Dendritic cell treated with granulocyte-macrophage colony-stimulating factor and Interleukin-4, amounts not matched to agents 40 ng/mL and 50 ng/mL, for 4 days (primary cell): ENCODE measurements around the gene ZEB2.

Experiments used
- H3K27ac Mint-ChIP-seq: one replicate; pipeline ENCODE4 v1.8.0; 2022; ENCODE audit warnings: mild to moderate bottlenecking, mixed read lengths
- H3K27me3 Mint-ChIP-seq: one replicate; pipeline ENCODE4 v1.8.0; 2022; ENCODE audit warnings: mild to moderate bottlenecking, mixed read lengths
- H3K36me3 Mint-ChIP-seq: one replicate; pipeline ENCODE4 v1.8.0; 2022; ENCODE audit warnings: low read depth, mixed read lengths
- H3K4me1 Mint-ChIP-seq: one replicate; pipeline ENCODE4 v1.8.0; 2022; ENCODE audit warnings: low read depth, mixed read lengths
- H3K4me3 Mint-ChIP-seq: one replicate; pipeline ENCODE4 v1.8.0; 2022; ENCODE audit warnings: mild to moderate bottlenecking, moderate library complexity, mixed read lengths
- H3K9me3 Mint-ChIP-seq: one replicate; pipeline ENCODE4 v1.8.0; 2022; ENCODE audit warnings: mixed read lengths
- intact Hi-C: fragments of 100-400 bp; cut with micrococcal nuclease; formaldehyde crosslinking; loops from one replicate; pipeline ENCODE4 v1.15.0; 2022

ZEB2 gene

GRCh38 chr2:144358979-144359541 is 160.9 kb downstream of the ZEB2 start:
- no peak overlapping the region for H3K27ac Mint-ChIP-seq
- intact Hi-C loops, result no loop called here
- peaks cover 35% of the 10 kb centered on the region for H3K4me1 Mint-ChIP-seq
- H3K4me3 Mint-ChIP-seq, result no peak overlapping the region
- H3K36me3 Mint-ChIP-seq, result no peaks in the 10 kb centered on the region
- H3K9me3 Mint-ChIP-seq, result peaks cover 7% of the 10 kb centered on the region
- no peaks in the 10 kb centered on the region for H3K27me3 Mint-ChIP-seq

GRCh38 chr2:144358374-144358964 is 161.4 kb downstream of the ZEB2 start:
- H3K27ac Mint-ChIP-seq, result no peak overlapping the region
- no peak overlapping the region for H3K4me3 Mint-ChIP-seq
- no peaks in the 10 kb centered on the region for H3K36me3 Mint-ChIP-seq

GRCh38 chr2:144357623-144358373 is 162.1 kb downstream of the ZEB2 start:
- Mint-ChIP-seq H3K27me3 (peaks cover 2% of the 10 kb centered on the region), H3K4me3 (no peak overlapping the region), H3K36me3 (no peaks in the 10 kb centered on the region), H3K27ac (no peak overlapping the region), H3K4me1 (peaks cover 35% of the 10 kb centered on the region), H3K9me3 (peaks cover 7% of the 10 kb centered on the region)
- intact Hi-C loops, result no loop called here

More at GRCh38 chr2:144358374-144358964, 161.4 kb downstream of the ZEB2 start:
- Mint-ChIP-seq H3K4me1 (peaks cover 35% of the 10 kb centered on the region), H3K27me3 (no peaks in the 10 kb centered on the region), H3K9me3 (peaks cover 7% of the 10 kb centered on the region)
- intact Hi-C loops, result no loop called here

GRCh38 chr2:144356402-144356801 is 163.5 kb downstream of the ZEB2 start:
- Mint-ChIP-seq H3K9me3 (no peaks in the 10 kb centered on the region), H3K27ac (no peak overlapping the region), H3K4me1 (peaks cover 36% of the 10 kb centered on the region), H3K27me3 (peaks cover 2% of the 10 kb centered on the region), H3K4me3 (no peak overlapping the region), H3K36me3 (no peaks in the 10 kb centered on the region)
- intact Hi-C loops, result no loop called here

GRCh38 chr2:144354953-144355352 is 165.0 kb downstream of the ZEB2 start:
- intact Hi-C loops, result no loop called here
- Mint-ChIP-seq H3K9me3 (no peaks in the 10 kb centered on the region), H3K4me3 (no peak overlapping the region), H3K4me1 (peaks cover 40% of the 10 kb centered on the region), H3K27me3 (peaks cover 2% of the 10 kb centered on the region), H3K36me3 (no peaks in the 10 kb centered on the region), H3K27ac (no peak overlapping the region)

- Mint-ChIP-seq H3K27me3 (peaks cover 4% of the 10 kb centered on the region), H3K9me3 (no peaks in the 10 kb centered on the region), H3K4me3 (no peak overlapping the region), H3K4me1 (peaks cover 24% of the 10 kb centered on the region), H3K36me3 (no peaks in the 10 kb centered on the region), H3K27ac (no peak overlapping the region)
- intact Hi-C loops, result no loop called here
Observed at GRCh38 chr2:144351687-144352086, 168.2 kb downstream of the ZEB2 start.

GRCh38 chr2:144350151-144350802 is 169.6 kb downstream of the ZEB2 start:
- Mint-ChIP-seq H3K27ac (no peak overlapping the region), H3K9me3 (no peaks in the 10 kb centered on the region), H3K4me1 (peaks cover 10% of the 10 kb centered on the region), H3K36me3 (no peaks in the 10 kb centered on the region), H3K27me3 (peaks cover 4% of the 10 kb centered on the region), H3K4me3 (no peak overlapping the region)
- intact Hi-C loops, result no loop called here

- no peaks in the 10 kb centered on the region for H3K9me3 Mint-ChIP-seq
- H3K4me1 Mint-ChIP-seq, result peaks cover 5% of the 10 kb centered on the region
- H3K4me3 Mint-ChIP-seq, result no peak overlapping the region
- H3K27me3 Mint-ChIP-seq, result peaks cover 4% of the 10 kb centered on the region
- H3K36me3 Mint-ChIP-seq, result no peaks in the 10 kb centered on the region
- intact Hi-C loops, result no loop called here
- no peak overlapping the region for H3K27ac Mint-ChIP-seq
Observed at GRCh38 chr2:144349674-144350073, 170.2 kb downstream of the ZEB2 start.

GRCh38 chr2:144348846-144349245 is 171.1 kb downstream of the ZEB2 start:
- Mint-ChIP-seq H3K4me1 (peaks cover 5% of the 10 kb centered on the region), H3K36me3 (no peaks in the 10 kb centered on the region), H3K4me3 (no peak overlapping the region), H3K27ac (no peak overlapping the region), H3K27me3 (peaks cover 4% of the 10 kb centered on the region), H3K9me3 (no peaks in the 10 kb centered on the region)
- intact Hi-C loops, result no loop called here

GRCh38 chr2:144346229-144346628 is 173.7 kb downstream of the ZEB2 start:
- no peaks in the 10 kb centered on the region for H3K9me3 Mint-ChIP-seq
- H3K27ac Mint-ChIP-seq, result no peak overlapping the region
- H3K36me3 Mint-ChIP-seq, result no peaks in the 10 kb centered on the region
- H3K4me1 Mint-ChIP-seq, result peaks cover 2% of the 10 kb centered on the region
- intact Hi-C loops, result no loop called here
- peaks cover 2% of the 10 kb centered on the region for H3K27me3 Mint-ChIP-seq
- H3K4me3 Mint-ChIP-seq, result no peak overlapping the region

GRCh38 chr2:144343145-144343544 is 176.8 kb downstream of the ZEB2 start:
- H3K27me3 Mint-ChIP-seq, result no peaks in the 10 kb centered on the region
- intact Hi-C loops, result no loop called here
- H3K9me3 Mint-ChIP-seq, result no peaks in the 10 kb centered on the region
- no peaks in the 10 kb centered on the region for H3K36me3 Mint-ChIP-seq
- no peak overlapping the region for H3K4me3 Mint-ChIP-seq
- no peak overlapping the region for H3K27ac Mint-ChIP-seq
- H3K4me1 Mint-ChIP-seq, result no peaks in the 10 kb centered on the region

GRCh38 chr2:144341538-144341937 is 178.4 kb downstream of the ZEB2 start:
- Mint-ChIP-seq H3K27me3 (no peaks in the 10 kb centered on the region), H3K9me3 (no peaks in the 10 kb centered on the region), H3K4me3 (no peak overlapping the region), H3K27ac (no peak overlapping the region), H3K36me3 (no peaks in the 10 kb centered on the region), H3K4me1 (no peaks in the 10 kb centered on the region)
- intact Hi-C loops, result no loop called here

GRCh38 chr2:144339048-144339447 is 180.9 kb downstream of the ZEB2 start:
- Mint-ChIP-seq H3K27me3 (no peaks in the 10 kb centered on the region), H3K9me3 (no peaks in the 10 kb centered on the region), H3K27ac (no peak overlapping the region), H3K4me1 (no peaks in the 10 kb centered on the region), H3K4me3 (no peak overlapping the region), H3K36me3 (no peaks in the 10 kb centered on the region)
- intact Hi-C loops, result no loop called here

- Mint-ChIP-seq H3K27me3 (peaks cover 9% of the 10 kb centered on the region), H3K27ac (no peak overlapping the region), H3K9me3 (no peaks in the 10 kb centered on the region), H3K4me3 (no peak overlapping the region), H3K36me3 (peaks cover 14% of the 10 kb centered on the region), H3K4me1 (peaks cover 18% of the 10 kb centered on the region)
- intact Hi-C loops, result loop anchor here (5.0 kb wide), 2 partner anchors 48 to 192 kb away; no protein-coding TSS in a partner anchor
Observed at GRCh38 chr2:144334551-144334950, 185.4 kb downstream of the ZEB2 start.
